Fibroblast of the aortic adventitia (primary cell): ENCODE measurements around the gene TNFAIP8L1. TPM values are rescaled to one million over a fixed set of nuclear protein-coding genes. Genes with fewer than 3 reads are reported as not detected.
"Not testable (repeated sequence)": the region's sequence is repeated elsewhere in the genome, so short reads cannot be mapped to it uniquely, and the experiment has no call there.

ENCODE experiments used
- DNase-seq: peaks from one replicate; pipeline ENCODE4 v3.0.0-alpha.2; 2010; ENCODE audit warnings: low read depth
- H3K4me3 ChIP-seq: 2 replicates; pipeline ENCODE4 v1.5.1; 2011; ENCODE audit warnings: low read depth, mild to moderate bottlenecking, control low read depth, low read length, moderate library complexity
- total RNA-seq: library from RNA; depleted of rRNA; stranded (reverse); fragments of >200 nt; gene quantifications from 2 replicates; pipeline ENCODE4 v1.2.3, GENCODE V29; 2012; ENCODE audit warnings: low replicate concordance
- TF ChIP-seq, protein P1 (sequence below): IDR thresholded peaks from 2 replicates; pipeline ENCODE4 v1.5.1; 2011; ENCODE audit warnings: mild to moderate bottlenecking, low read length, control low read depth, inconsistent platforms; ENCODE audit not compliant: insufficient read depth

TNFAIP8L1 gene
- total RNA-seq, 1 donor, result 2.3 TPM

- TF ChIP-seq, protein P1, sequence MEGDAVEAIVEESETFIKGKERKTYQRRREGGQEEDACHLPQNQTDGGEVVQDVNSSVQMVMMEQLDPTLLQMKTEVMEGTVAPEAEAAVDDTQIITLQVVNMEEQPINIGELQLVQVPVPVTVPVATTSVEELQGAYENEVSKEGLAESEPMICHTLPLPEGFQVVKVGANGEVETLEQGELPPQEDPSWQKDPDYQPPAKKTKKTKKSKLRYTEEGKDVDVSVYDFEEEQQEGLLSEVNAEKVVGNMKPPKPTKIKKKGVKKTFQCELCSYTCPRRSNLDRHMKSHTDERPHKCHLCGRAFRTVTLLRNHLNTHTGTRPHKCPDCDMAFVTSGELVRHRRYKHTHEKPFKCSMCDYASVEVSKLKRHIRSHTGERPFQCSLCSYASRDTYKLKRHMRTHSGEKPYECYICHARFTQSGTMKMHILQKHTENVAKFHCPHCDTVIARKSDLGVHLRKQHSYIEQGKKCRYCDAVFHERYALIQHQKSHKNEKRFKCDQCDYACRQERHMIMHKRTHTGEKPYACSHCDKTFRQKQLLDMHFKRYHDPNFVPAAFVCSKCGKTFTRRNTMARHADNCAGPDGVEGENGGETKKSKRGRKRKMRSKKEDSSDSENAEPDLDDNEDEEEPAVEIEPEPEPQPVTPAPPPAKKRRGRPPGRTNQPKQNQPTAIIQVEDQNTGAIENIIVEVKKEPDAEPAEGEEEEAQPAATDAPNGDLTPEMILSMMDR, result no peak
- DNase-seq, result no peak
- H3K4me3 ChIP-seq, result no peak overlapping the region
Measured at GRCh38 chr19:4594201-4594600, 45.1 kb upstream of the TNFAIP8L1 start.

DNA sequence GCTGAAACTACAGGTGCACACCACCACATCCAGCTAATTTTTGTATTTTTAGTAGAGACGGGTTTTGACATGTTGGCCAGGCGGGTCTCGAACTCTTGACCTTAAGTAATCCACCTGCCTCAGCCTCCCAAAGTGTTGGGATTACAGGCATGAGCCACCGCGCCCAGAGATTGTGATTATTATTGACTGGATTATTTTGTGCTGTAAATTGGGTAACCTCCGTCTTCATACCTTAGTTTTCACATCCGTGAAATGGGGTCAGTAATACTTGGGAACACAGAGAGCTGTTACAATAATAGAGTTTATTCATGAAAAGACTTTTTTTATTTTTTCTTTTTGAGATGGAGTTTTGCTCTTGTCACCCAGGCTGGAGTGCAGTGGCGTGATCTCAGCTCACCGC lies 44.2 kb upstream of the TNFAIP8L1 start:
- H3K4me3 ChIP-seq, DNase-seq: not testable (repeated sequence)

- no peak for DNase-seq
- TF ChIP-seq, protein P1, result no peak
Measured at GRCh38 chr19:4596033-4596904, 43.0 kb upstream of the TNFAIP8L1 start.

DNA sequence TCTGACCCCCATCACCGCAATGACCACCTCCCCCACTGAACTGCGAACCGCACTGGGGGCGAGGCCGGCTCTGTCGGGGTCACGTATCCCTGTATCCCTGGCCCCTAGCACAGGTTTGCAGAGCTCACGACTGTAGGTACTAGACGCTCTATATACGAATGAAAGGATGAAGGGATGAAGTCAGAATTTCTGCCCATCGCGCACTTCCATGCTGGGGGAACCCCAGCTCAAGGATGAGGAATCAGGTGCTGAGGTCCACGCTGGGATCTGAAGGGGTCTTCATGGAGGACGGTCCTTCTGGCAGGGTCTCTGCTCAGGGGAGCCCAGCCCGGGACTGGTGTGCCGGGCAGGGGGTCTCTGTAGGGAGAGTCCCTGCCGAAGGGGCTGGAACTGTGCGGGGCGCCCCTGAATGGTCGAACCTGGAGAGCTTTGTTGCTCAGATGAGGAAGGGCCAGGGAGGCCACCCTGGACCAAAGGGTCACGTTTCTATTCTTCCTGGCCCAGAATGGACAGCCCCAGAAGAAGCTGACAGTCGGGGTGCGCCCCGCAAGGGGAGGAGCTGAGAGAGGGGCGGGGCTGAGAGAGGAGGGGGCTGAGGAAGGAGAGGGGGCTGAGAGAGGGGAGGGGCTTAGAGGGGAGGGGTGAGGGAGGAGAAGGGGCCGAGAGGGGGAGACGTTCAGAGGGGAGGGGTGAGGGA lies 41.9 kb upstream of the TNFAIP8L1 start:
- DNase-seq, result no peak
- no peak overlapping the region for H3K4me3 ChIP-seq
- TF ChIP-seq, protein P1, result no peak

More at GRCh38 chr19:4596033-4596904, 43.0 kb upstream of the TNFAIP8L1 start:
- H3K4me3 ChIP-seq, result no peak overlapping the region

GRCh38 chr19:4597975-4598671 lies 41.2 kb upstream of the TNFAIP8L1 start:
- H3K4me3 ChIP-seq, result no peak overlapping the region
- DNase-seq, result no peak
- TF ChIP-seq, protein P1, result no peak

DNA sequence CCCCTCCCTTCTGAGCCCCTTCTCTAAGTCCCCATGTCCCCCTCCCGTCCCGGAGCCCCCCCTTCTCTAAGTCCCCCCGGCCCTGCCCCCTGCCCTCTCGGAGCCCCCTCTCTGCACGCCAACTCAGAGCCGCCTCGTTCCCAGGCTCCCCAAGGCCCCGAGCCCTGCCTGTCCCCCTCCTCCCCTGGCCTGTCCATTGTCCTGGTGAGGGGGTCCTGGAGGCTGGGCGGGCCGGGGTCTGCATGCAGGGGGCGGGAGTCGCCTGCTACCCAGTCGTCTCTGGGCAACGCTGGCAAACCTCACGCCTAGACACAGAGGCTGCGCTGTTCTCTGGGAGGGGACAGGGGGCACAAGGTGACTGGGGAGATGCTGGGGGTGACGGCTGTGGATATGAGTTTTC lies 40.6 kb upstream of the TNFAIP8L1 start:
- no peak overlapping the region for H3K4me3 ChIP-seq
- TF ChIP-seq, protein P1, result no peak
- no peak for DNase-seq

DNA sequence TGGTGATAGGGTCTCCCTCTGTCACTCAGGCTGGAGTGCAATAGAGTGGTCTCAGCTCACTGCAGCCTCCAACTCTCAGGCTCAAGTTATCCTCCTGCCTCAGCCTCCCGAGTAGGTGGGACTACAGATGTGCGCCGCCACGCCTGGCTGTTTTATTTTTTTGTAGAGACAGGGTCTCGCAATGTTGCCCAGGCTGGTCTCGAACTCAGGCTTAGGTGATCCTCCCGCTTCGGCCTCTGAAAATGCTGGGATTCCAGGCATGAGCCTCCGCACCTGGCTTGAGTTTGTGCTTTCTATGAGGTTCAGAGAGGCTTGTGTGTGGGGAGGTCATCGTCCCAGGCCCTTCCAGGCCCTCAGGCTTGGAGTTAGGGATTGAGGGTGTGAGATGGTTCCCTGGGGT lies 39.2 kb upstream of the TNFAIP8L1 start:
- DNase-seq, result no peak
- TF ChIP-seq, protein P1, result no peak
- no peak overlapping the region for H3K4me3 ChIP-seq
